NCI-H2081 treated with DMSO at 0.1 percent for 48 hours (cell line): ENCODE measurements around the gene RASL11A.
"Not testable (repeated sequence)": the region's sequence is repeated elsewhere in the genome, so short reads cannot be mapped to it uniquely, and the experiment has no call there.

Source experiments
- DNase-seq: peaks from one replicate; lab custom pipeline; 2025; lab: John Stamatoyannopoulos, UW

Gene RASL11A

GRCh38 chr13:27270594-27271520, at the start of gene RASL11A:
RASL11A (plus strand) TSS chr13:27270830; CDS start chr13:27270945, 115 bp downstream.
- no peak for DNase-seq

GRCh38 chr13:27222100-27222499, 48.5 kb upstream of the RASL11A start:
- DNase-seq = not testable (repeated sequence)

GRCh38 chr13:27226991-27227390, 43.6 kb upstream of the RASL11A start:
- DNase-seq = no peak

- no peak for DNase-seq
Observed at GRCh38 chr13:27228131-27228530, 42.5 kb upstream of the RASL11A start.

GRCh38 chr13:27229642-27230041, 41.0 kb upstream of the RASL11A start:
- no peak for DNase-seq

- DNase-seq = no peak
Observed at GRCh38 chr13:27233964-27234363, 36.7 kb upstream of the RASL11A start.

- DNase-seq = no peak
Observed at GRCh38 chr13:27236478-27236877, 34.2 kb upstream of the RASL11A start.

- no peak for DNase-seq
Observed at GRCh38 chr13:27242702-27243101, 27.9 kb upstream of the RASL11A start.

GRCh38 chr13:27245610-27246009, 25.0 kb upstream of the RASL11A start:
- no peak for DNase-seq

GRCh38 chr13:27250833-27251165, 19.8 kb upstream of the RASL11A start:
- no peak for DNase-seq

- peak; percentile 51 for DNase-seq
Observed at GRCh38 chr13:27251166-27252091, 19.2 kb upstream of the RASL11A start, which contains the start of gene RPL21. RPL21 (plus strand) TSS chr13:27251558; CDS start chr13:27253777, 2,219 bp downstream.

GRCh38 chr13:27252467-27252866, 18.2 kb upstream of the RASL11A start:
- DNase-seq = no peak

GRCh38 chr13:27257233-27257568, 13.4 kb upstream of the RASL11A start:
- DNase-seq = no peak

GRCh38 chr13:27257648-27258253, 12.9 kb upstream of the RASL11A start:
- DNase-seq = no peak

- DNase-seq = no peak
Observed at GRCh38 chr13:27258637-27259386, 11.8 kb upstream of the RASL11A start.

- DNase-seq = no peak
Observed at GRCh38 chr13:27259831-27260230, 10.8 kb upstream of the RASL11A start.

- no peak for DNase-seq
Observed at GRCh38 chr13:27261396-27261795, 9.2 kb upstream of the RASL11A start.

- no peak for DNase-seq
Observed at GRCh38 chr13:27263438-27263837, 7.2 kb upstream of the RASL11A start.

- DNase-seq = no peak
Observed at GRCh38 chr13:27264181-27264580, 6.4 kb upstream of the RASL11A start.

GRCh38 chr13:27264648-27265047, 6.0 kb upstream of the RASL11A start:
- DNase-seq = no peak

- no peak for DNase-seq
Observed at GRCh38 chr13:27266917-27267316, 3.7 kb upstream of the RASL11A start.

- no peak for DNase-seq
Observed at GRCh38 chr13:27267596-27267995, 3.0 kb upstream of the RASL11A start.
